ENCODE data around the gene EAPP. TPM values are rescaled to one million over a fixed set of nuclear protein-coding genes. Genes with fewer than 3 reads are reported as not detected.

The EAPP gene, protein sequence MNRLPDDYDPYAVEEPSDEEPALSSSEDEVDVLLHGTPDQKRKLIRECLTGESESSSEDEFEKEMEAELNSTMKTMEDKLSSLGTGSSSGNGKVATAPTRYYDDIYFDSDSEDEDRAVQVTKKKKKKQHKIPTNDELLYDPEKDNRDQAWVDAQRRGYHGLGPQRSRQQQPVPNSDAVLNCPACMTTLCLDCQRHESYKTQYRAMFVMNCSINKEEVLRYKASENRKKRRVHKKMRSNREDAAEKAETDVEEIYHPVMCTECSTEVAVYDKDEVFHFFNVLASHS
- total RNA-seq (10 to 100 TPM; 26.2 to 85.1 (median 41.9) TPM), polyA plus RNA-seq (10 to 100 TPM; 29.5 to 79.6 (median 29.7) TPM)
- long read RNA-seq, donor 1, transcript EAPP-201 (6 exons, 1,321 nt) = major isoform, 22 of 31 reads
- long read RNA-seq, donor 1, partial matches to known transcripts = 8 of 31 reads
- long read RNA-seq, donor 1, other reads (novel, unspliced or antisense) = 0 of 31 reads
- long read RNA-seq, donor 2, transcript EAPP-201 (6 exons, 1,321 nt) = major isoform, 15 of 23 reads
- long read RNA-seq, donor 2, partial matches to known transcripts = 7 of 23 reads
- long read RNA-seq, donor 2, other reads (novel, unspliced or antisense) = 0 of 23 reads
- long read RNA-seq, donor 3, transcript EAPP-201 (6 exons, 1,321 nt) = major isoform, 18 of 23 reads
- long read RNA-seq, donor 3, partial matches to known transcripts = 0 of 23 reads
- long read RNA-seq, donor 3, other reads (novel, unspliced or antisense) = 0 of 23 reads
- long read RNA-seq, donor 4, transcript EAPP-201 (6 exons, 1,321 nt) = major isoform, 24 of 35 reads
- long read RNA-seq, donor 4, partial matches to known transcripts = 7 of 35 reads
- long read RNA-seq, donor 4, other reads (novel, unspliced or antisense) = 3 of 35 reads
- long read RNA-seq, donor 5, transcript EAPP-201 (6 exons, 1,321 nt) = major isoform, 50 of 57 reads
- long read RNA-seq, donor 5, partial matches to known transcripts = 2 of 57 reads
- long read RNA-seq, donor 5, other reads (novel, unspliced or antisense) = 4 of 57 reads
- long read RNA-seq, donor 6, transcript EAPP-201 (6 exons, 1,321 nt) = major isoform, 9 of 17 reads
- long read RNA-seq, donor 6, partial matches to known transcripts = 5 of 17 reads
- long read RNA-seq, donor 6, other reads (novel, unspliced or antisense) = 3 of 17 reads
- long read RNA-seq, donor 7, transcript EAPP-201 (6 exons, 1,321 nt) = major isoform, 13 of 16 reads
- long read RNA-seq, donor 7, partial matches to known transcripts = 0 of 16 reads
- long read RNA-seq, donor 7, other reads (novel, unspliced or antisense) = 0 of 16 reads
- long read RNA-seq, donor 8, transcript EAPP-201 (6 exons, 1,321 nt) = major isoform, 17 of 29 reads
- long read RNA-seq, donor 8, partial matches to known transcripts = 8 of 29 reads
- long read RNA-seq, donor 8, other reads (novel, unspliced or antisense) = 0 of 29 reads
- long read RNA-seq, donor 9, transcript EAPP-201 (6 exons, 1,321 nt) = major isoform, 18 of 20 reads
- long read RNA-seq, donor 9, partial matches to known transcripts = 0 of 20 reads
- long read RNA-seq, donor 9, other reads (novel, unspliced or antisense) = 0 of 20 reads
- long read RNA-seq, donor 10, transcript EAPP-201 (6 exons, 1,321 nt) = major isoform, 18 of 19 reads
- long read RNA-seq, donor 10, partial matches to known transcripts = 0 of 19 reads
- long read RNA-seq, donor 10, other reads (novel, unspliced or antisense) = 0 of 19 reads

DNA sequence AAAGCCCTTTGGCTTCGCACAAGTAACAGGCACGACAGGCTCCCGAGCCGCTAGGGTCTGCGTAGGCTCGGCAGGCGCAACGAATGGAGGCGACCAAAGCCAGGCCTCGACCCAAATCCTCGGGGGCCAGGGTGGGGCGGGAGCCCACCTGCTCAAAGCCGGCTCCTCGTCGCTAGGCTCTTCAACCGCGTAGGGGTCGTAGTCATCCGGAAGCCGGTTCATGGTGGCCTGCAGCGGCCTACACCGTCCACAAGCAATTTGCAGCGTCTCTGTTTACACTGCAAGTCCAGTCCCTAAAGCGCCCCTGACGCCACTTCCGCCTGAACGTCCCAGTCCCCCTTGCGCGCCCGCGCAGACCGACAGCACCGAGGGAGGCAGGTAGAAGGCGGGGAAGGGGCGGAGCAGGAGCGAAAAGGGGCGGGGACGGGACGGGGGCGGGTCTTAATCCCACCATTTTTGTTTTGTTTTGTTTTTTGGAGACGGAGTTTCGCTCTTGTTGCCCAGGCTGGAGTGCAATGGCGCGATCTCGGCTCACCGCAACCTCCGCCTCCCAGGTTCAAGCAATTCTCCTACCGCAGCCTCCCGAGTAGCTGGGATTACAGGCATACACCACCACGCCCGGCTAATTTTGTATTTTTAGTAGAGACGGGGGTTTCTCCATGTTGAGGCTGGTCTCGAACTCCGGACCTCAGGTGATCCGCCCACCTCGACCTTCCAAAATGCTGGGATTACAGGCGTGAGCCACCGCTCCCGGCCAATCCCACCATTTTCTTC is at the start of gene EAPP:
Gene EAPP (minus strand): TSS at position 295 of the 774 bp plus-strand sequence. CDS start 73 bp downstream, at position 222.
- DNase-seq = peak; percentile 97 to 99 (median 98)
- H3K4me1 ChIP-seq (replicated peaks in 1 of 2) = peaks cover 17 to 20% of the 10 kb centered on the region in 2 donors
- H3K9me3 ChIP-seq (replicated peaks in 1 of 3) = no peaks in the 10 kb centered on the region
- peaks cover 0 to 20% of the 10 kb centered on the region in 2 donors for H3K36me3 ChIP-seq (replicated peaks in 1 of 2)
- intact Hi-C loops (cut with DNase I) = no loop called here
- peak; percentile 69 to 98 for TF ChIP-seq POLR2A (IDR thresholded peaks at IDR 0.05)
- TF ChIP-seq, protein P1, sequence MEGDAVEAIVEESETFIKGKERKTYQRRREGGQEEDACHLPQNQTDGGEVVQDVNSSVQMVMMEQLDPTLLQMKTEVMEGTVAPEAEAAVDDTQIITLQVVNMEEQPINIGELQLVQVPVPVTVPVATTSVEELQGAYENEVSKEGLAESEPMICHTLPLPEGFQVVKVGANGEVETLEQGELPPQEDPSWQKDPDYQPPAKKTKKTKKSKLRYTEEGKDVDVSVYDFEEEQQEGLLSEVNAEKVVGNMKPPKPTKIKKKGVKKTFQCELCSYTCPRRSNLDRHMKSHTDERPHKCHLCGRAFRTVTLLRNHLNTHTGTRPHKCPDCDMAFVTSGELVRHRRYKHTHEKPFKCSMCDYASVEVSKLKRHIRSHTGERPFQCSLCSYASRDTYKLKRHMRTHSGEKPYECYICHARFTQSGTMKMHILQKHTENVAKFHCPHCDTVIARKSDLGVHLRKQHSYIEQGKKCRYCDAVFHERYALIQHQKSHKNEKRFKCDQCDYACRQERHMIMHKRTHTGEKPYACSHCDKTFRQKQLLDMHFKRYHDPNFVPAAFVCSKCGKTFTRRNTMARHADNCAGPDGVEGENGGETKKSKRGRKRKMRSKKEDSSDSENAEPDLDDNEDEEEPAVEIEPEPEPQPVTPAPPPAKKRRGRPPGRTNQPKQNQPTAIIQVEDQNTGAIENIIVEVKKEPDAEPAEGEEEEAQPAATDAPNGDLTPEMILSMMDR (IDR thresholded peaks at IDR 0.05) = peak in 2 of 6 experiments; percentile 17 to 24
- WGBS, 4 donors = 1 to 2% (median 2%) methylated on average over 25 to 59 of the region's 59 CpGs
- no peaks in the 10 kb centered on the region for H3K27me3 ChIP-seq
- peak within 1 kb of the TSS; percentile 15 to 93 (median 91) for H3K27ac ChIP-seq
- H3K4me3 ChIP-seq = peak within 1 kb of the TSS; percentile 12 to 93 (median 52)

DNA sequence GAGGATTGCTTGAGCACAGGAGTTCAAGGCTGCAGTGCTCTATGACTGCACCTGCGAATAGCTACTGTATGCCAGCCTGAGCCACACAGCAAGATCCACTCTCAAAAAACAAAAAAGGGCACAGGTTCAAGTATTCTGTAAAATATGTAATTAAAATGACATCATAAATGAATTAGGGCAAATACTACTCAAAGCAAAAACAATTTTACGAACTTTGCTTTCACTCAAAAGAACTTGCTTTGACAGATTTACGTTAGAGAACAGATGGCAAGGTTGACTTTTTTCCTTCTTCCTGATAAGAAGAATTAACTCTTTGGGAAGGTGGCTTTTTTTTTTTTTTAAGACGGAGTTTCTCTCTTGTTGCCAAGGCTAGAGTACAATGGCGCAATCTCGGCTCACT is 44.0 kb upstream of the EAPP start:
- H3K36me3 ChIP-seq (replicated peaks in 1 of 2) = peaks cover 0 to 65% of the 10 kb centered on the region in 2 donors
- H3K9me3 ChIP-seq (replicated peaks in 1 of 3) = no peaks in the 10 kb centered on the region
- intact Hi-C loops (cut with DNase I) = no loop called here
- DNase-seq = peak in 6 of 7 donors; percentile 36 to 55 (median 48)
- no peak overlapping the region for H3K4me3 ChIP-seq
- TF ChIP-seq, protein P1 (IDR thresholded peaks at IDR 0.05) = no peak
- TF ChIP-seq POLR2A (IDR thresholded peaks at IDR 0.05) = no peak
- 45 to 54% (median 52%) methylated on average over 6 of the region's 6 CpGs for WGBS, 4 donors
- peaks cover 10% of the 10 kb centered on the region in 2 donors for H3K4me1 ChIP-seq (replicated peaks in 1 of 2)
- H3K27ac ChIP-seq = peak overlapping the region in 2 of 5 donors; percentile 23 to 31
- H3K27me3 ChIP-seq = no peaks in the 10 kb centered on the region

DNA sequence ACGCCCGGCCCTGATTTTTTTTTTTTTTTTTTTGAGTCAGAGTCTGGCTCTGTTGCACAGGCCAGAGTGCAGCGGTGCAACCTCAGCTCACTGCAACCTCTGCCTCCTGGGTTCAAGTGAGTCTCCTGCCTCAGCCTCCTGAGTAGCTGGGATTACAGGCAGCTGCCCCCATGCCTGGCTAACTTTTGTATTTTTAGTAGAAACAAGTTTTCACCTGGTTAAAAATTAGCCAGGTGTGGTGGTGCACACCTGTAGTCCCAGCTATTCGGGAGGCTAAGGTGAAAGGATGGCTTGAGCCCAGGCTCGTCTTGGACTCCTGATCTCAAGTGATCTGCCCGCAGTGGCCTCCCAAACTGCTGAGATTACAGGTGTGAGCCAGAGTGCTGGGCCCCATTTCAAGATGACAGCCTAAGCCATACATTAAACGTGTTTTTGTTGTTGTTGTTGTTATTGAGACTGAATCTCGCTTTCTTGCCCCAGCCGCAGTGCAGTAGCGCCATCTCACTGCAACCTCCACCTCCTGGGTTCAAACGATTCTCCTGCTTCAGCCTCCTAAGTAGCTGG is 42.7 kb upstream of the EAPP start:
- Histone ChIP-seq H3K36me3 (replicated peaks in 1 of 2) (peaks cover 0 to 67% of the 10 kb centered on the region in 2 donors), H3K27ac (no peak overlapping the region), H3K27me3 (no peaks in the 10 kb centered on the region), H3K9me3 (replicated peaks in 1 of 3) (no peaks in the 10 kb centered on the region), H3K4me1 (replicated peaks in 1 of 2) (peaks cover 10% of the 10 kb centered on the region in 2 donors), H3K4me3 (no peak overlapping the region)
- no peak for TF ChIP-seq POLR2A (IDR thresholded peaks at IDR 0.05)
- TF ChIP-seq, protein P1 (IDR thresholded peaks at IDR 0.05) = no peak
- WGBS, 4 donors = 93 to 97% (median 96%) methylated on average over 9 to 11 of the region's 11 CpGs
- DNase-seq = peak in 4 of 7 donors; percentile 2 to 35 (median 10)
- intact Hi-C loops (cut with DNase I) = no loop called here
